Measurements from ENCODE around the gene GJB3. TPM values are rescaled to one million over a fixed set of nuclear protein-coding genes. Genes with fewer than 3 reads are reported as not detected.

GJB3 gene
- polyA plus RNA-seq, 3 donors = not detected

DNA sequence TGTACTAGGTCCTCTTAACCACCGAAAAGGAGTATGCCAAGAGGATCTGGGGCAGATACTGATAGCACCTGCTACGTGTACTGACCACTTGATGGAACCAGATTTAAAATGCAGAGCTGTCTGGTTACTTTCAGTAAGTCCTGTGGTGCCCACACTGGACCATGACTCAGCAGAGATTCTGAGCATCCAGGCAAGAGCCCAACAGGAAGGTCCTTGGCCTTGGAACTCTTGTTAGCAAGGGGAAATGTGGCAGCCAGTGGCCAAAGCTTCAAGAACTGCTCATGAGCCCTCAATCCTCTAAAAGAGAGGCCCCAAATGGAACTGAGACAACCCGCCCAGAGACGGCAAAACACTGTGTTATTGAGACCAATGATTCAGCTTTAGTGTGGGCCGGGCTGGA, 30.4 kb upstream of the GJB3 start:
- Histone ChIP-seq H3K79me2 (ENCODE audit: insufficient read depth, low read length) (no peaks in the 10 kb centered on the region), H3K9me3 (replicated peaks in 1 of 2; ENCODE audit: control insufficient read depth in 1 of 2, insufficient read depth in 1 of 2, low read length in 2 of 2) (no peaks in the 10 kb centered on the region), H2AFZ (ENCODE audit: insufficient read depth, low read depth, low read length, poor library complexity, severe bottlenecking) (no peak overlapping the region), H3K36me3 (replicated peaks in 1 of 2; ENCODE audit: control insufficient read depth in 1 of 2, insufficient read depth in 2 of 2, low read length in 2 of 2) (no peaks in the 10 kb centered on the region), H3K9ac (ENCODE audit: insufficient read depth, low read length, poor library complexity, severe bottlenecking) (no peak overlapping the region), H3K4me2 (replicated peaks; ENCODE audit: extremely low read depth, low read length, poor library complexity, severe bottlenecking) (no peak overlapping the region), H3K4me1 (ENCODE audit: control insufficient read depth in 1 of 2, insufficient read depth in 2 of 2, low read length in 2 of 2) (no peaks in the 10 kb centered on the region), H3K4me3 (replicated peaks in 1 of 3; ENCODE audit: low read depth in 2 of 3, low read length in 3 of 3) (no peak overlapping the region), H3K27ac (ENCODE audit: low read depth in 1 of 2, low read length in 2 of 2) (no peak overlapping the region), H4K20me1 (ENCODE audit: insufficient read depth, low read length) (no peaks in the 10 kb centered on the region), H3K27me3 (ENCODE audit: control insufficient read depth in 2 of 2, insufficient read depth in 2 of 2, low read length in 2 of 2) (no peaks in the 10 kb centered on the region)
- no peaks in the 10 kb centered on the region for H3K9me3 Mint-ChIP-seq
- TF ChIP-seq, protein P1, sequence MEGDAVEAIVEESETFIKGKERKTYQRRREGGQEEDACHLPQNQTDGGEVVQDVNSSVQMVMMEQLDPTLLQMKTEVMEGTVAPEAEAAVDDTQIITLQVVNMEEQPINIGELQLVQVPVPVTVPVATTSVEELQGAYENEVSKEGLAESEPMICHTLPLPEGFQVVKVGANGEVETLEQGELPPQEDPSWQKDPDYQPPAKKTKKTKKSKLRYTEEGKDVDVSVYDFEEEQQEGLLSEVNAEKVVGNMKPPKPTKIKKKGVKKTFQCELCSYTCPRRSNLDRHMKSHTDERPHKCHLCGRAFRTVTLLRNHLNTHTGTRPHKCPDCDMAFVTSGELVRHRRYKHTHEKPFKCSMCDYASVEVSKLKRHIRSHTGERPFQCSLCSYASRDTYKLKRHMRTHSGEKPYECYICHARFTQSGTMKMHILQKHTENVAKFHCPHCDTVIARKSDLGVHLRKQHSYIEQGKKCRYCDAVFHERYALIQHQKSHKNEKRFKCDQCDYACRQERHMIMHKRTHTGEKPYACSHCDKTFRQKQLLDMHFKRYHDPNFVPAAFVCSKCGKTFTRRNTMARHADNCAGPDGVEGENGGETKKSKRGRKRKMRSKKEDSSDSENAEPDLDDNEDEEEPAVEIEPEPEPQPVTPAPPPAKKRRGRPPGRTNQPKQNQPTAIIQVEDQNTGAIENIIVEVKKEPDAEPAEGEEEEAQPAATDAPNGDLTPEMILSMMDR (IDR thresholded peaks at IDR 0.05) = no peak
- H3K4me1 Mint-ChIP-seq = no peaks in the 10 kb centered on the region
- no peak overlapping the region for H3K4me3 Mint-ChIP-seq
- H3K27ac Mint-ChIP-seq = no peak overlapping the region
- intact Hi-C loops (cut with micrococcal nuclease) = no loop called here
- no peak for DNase-seq
- WGBS (ENCODE audit: insufficient coverage) = 94% methylated on average over 5 of the region's 5 CpGs
- H3K27me3 Mint-ChIP-seq (ENCODE audit: low read depth in 3 of 3) = peaks cover 2 to 10% (median 6%) of the 10 kb centered on the region in 3 donors
- no peaks in the 10 kb centered on the region for H3K36me3 Mint-ChIP-seq

DNA sequence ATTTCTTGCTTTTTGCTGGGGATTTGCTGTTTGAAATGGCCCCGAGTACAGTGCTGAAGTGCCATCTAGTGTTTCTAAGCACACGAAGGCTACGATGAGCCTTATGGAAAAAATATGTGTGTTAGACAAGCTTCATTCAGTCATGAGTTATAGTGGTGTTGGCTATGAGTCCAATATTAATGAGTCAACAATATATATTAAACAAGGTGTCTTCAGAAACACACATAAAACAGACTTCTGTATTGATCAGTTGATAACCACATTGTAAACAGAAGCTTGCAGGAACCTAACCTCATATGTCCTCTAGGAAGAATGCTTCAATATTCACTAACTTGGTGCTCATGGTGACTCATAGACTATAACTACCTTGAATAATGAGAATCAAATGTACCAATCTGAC, 27.9 kb upstream of the GJB3 start:
- Histone ChIP-seq H3K9me3 (replicated peaks in 1 of 2; ENCODE audit: control insufficient read depth in 1 of 2, insufficient read depth in 1 of 2, low read length in 2 of 2) (no peaks in the 10 kb centered on the region), H3K36me3 (replicated peaks in 1 of 2; ENCODE audit: control insufficient read depth in 1 of 2, insufficient read depth in 2 of 2, low read length in 2 of 2) (no peaks in the 10 kb centered on the region), H3K9ac (ENCODE audit: insufficient read depth, low read length, poor library complexity, severe bottlenecking) (no peak overlapping the region), H4K20me1 (ENCODE audit: insufficient read depth, low read length) (no peaks in the 10 kb centered on the region), H3K27ac (ENCODE audit: low read depth in 1 of 2, low read length in 2 of 2) (no peak overlapping the region), H3K4me3 (replicated peaks in 1 of 3; ENCODE audit: low read depth in 2 of 3, low read length in 3 of 3) (no peak overlapping the region), H3K27me3 (ENCODE audit: control insufficient read depth in 2 of 2, insufficient read depth in 2 of 2, low read length in 2 of 2) (no peaks in the 10 kb centered on the region), H3K4me1 (ENCODE audit: control insufficient read depth in 1 of 2, insufficient read depth in 2 of 2, low read length in 2 of 2) (no peaks in the 10 kb centered on the region), H2AFZ (ENCODE audit: insufficient read depth, low read depth, low read length, poor library complexity, severe bottlenecking) (no peak overlapping the region), H3K4me2 (replicated peaks; ENCODE audit: extremely low read depth, low read length, poor library complexity, severe bottlenecking) (no peak overlapping the region), H3K79me2 (ENCODE audit: insufficient read depth, low read length) (no peaks in the 10 kb centered on the region)
- intact Hi-C loops (cut with micrococcal nuclease) = no loop called here
- no peaks in the 10 kb centered on the region for H3K9me3 Mint-ChIP-seq
- no peak for DNase-seq
- no peak overlapping the region for H3K27ac Mint-ChIP-seq
- peaks cover 2 to 9% (median 5%) of the 10 kb centered on the region in 3 donors for H3K27me3 Mint-ChIP-seq (ENCODE audit: low read depth in 3 of 3)
- no CpG with 5 or more reads among the region's 3 CpGs for WGBS (ENCODE audit: insufficient coverage)
- no peaks in the 10 kb centered on the region for H3K4me1 Mint-ChIP-seq
- TF ChIP-seq, protein P1 (IDR thresholded peaks at IDR 0.05) = no peak
- H3K4me3 Mint-ChIP-seq = no peak overlapping the region
- H3K36me3 Mint-ChIP-seq = no peaks in the 10 kb centered on the region
